GM12891 (cell line): ENCODE data around the gene LEMD2. TPM values are rescaled to one million over a fixed set of nuclear protein-coding genes. Genes with fewer than 3 reads are reported as not detected.
"Not testable (repeated sequence)": the region's sequence is repeated elsewhere in the genome, so short reads cannot be mapped to it uniquely, and the experiment has no call there.

Experiments
- DNase-seq: peaks from one replicate; pipeline ENCODE4 v3.0.0; 2011; ENCODE audit warnings: low spot score; ENCODE audit not compliant: insufficient read length
- FAIRE-seq: peaks from 2 replicates; lab custom pipeline; 2011; peaks lifted over from hg19 to GRCh38; lab: Jason Lieb, UNC
- PAX5 ChIP-seq: IDR thresholded peaks from 2 replicates; pipeline ENCODE4 v1.6.1; 2011; ENCODE audit warnings: low read length, moderate library complexity, mild to moderate bottlenecking; ENCODE audit not compliant: insufficient read depth, severe bottlenecking
- POLR2A ChIP-seq: IDR thresholded peaks from 2 replicates; pipeline ENCODE4 v1.6.1; 2011; ENCODE audit warnings: low read depth, low read length, control low read depth
- POLR2AphosphoS5 ChIP-seq: IDR thresholded peaks from 2 replicates; pipeline ENCODE4 v1.6.1; 2011; ENCODE audit warnings: low read depth, low read length, control low read depth
- POU2F2 ChIP-seq: IDR thresholded peaks from 2 replicates; pipeline ENCODE4 v1.6.1; 2011; ENCODE audit warnings: low read depth, mild to moderate bottlenecking, control low read depth, low read length, moderate library complexity
- SPI1 ChIP-seq: IDR thresholded peaks from 2 replicates; pipeline ENCODE4 v1.6.1; 2011; ENCODE audit warnings: low read depth, low read length, control low read depth
- TAF1 ChIP-seq: IDR thresholded peaks from 2 replicates; pipeline ENCODE4 v1.6.1; 2011; ENCODE audit warnings: low read depth, low read length, control low read depth
- polyA plus RNA-seq: library from polyadenylated mRNA; unstranded; fragments of >200 nt; gene quantifications from one replicate; pipeline ENCODE4 v1.2.1, GENCODE V29; 2012; ENCODE audit warnings: low read depth, missing spikeins, inconsistent platforms; ENCODE audit not compliant: missing spikeins

The LEMD2 gene
- polyA plus RNA-seq = 20.9 TPM

DNA sequence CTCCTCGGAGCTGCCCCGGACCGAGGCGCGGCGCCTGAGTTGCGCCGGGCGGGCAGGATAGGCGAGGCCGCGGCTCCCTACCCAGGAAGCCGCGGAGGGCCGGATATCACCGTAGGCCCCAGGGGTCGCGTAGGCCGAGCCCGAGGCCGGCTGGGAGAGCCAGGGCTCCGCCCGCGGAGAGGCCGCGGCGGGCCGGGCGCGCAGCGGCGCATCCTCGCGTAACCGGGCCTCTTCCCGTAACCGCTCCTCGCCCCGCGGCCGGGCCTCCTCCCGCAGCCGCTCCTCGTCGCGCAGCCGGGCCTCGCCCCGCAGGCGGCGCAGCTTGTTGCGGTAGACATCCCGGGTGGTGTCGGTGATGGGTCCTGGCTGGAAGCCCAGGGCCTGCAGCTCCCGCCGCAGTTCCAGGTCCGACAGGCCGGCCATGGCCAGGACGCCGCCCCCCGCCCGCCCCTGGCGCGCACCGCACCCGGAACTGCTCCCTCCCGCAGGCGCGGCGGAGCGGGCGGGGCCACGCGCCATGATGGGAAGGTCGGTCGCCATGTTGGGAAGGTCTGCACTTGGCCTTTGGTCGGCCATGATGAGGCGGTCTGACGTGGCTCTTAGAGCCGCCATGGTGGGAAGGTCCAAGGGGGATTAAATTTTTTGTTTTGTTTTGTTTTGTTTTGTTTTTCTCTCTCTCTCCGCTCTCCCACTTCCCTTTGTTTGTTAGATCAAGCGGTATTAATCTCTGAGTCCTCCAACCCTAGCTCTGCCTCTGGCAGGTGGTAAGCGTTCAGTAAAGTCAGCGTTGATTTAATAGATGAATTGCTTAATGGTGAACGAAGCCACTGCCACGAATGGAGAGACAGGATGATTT lies at the start of gene LEMD2:
LEMD2 (minus strand) TSS at position 437 of the 856 bp plus-strand sequence; CDS start at position 423, 14 bp downstream.
- FAIRE-seq = peak; percentile 98
- peak; percentile 98 for TF ChIP-seq POLR2AphosphoS5
- TF ChIP-seq POLR2A = peak; percentile 61; the same call in 1 of the 2 replicates
- no peak for TF ChIP-seq PAX5
- peak; percentile 56 for TF ChIP-seq TAF1
- no peak for TF ChIP-seq SPI1
- TF ChIP-seq POU2F2 = no peak

DNA sequence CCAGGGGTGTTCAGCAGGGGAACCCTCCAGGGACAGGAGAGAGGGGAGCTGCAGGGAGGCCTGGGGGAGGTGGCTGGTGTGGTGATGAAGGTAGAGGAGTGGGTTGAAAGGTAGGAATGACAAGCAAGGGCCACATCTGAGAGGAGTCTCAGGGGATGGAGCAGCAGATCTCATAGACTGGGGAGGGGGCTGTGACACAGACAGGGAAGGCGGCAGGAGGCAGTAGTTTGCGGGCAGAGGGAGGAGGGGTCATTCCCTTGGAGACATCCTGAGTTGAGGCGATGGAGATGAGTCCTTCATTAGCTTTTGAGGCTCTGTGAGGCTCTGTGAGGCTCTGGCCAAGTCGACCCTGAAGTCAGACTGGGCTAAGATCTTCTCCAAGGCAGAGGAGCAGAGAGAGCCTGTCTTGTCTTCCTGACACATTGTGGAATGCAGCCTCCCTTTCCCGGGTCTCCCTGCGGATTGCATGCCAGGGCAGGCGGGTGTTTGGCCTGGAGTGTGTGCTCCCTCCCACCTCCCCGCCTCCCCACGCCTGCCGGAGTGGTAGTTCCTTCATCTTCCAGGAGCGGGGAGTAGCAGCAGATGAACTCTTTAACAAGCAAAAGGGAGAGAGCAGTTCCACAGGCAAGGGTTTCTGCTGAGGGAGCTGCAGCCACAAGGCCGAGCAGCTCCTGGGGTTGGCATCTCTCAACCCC lies 49.2 kb upstream of the LEMD2 start:
- FAIRE-seq (no peak), DNase-seq (no peak)
- TF ChIP-seq POU2F2 = no peak

More for the DNA sequence above, at the start of gene LEMD2:
- peak; percentile 94 for DNase-seq

DNA sequence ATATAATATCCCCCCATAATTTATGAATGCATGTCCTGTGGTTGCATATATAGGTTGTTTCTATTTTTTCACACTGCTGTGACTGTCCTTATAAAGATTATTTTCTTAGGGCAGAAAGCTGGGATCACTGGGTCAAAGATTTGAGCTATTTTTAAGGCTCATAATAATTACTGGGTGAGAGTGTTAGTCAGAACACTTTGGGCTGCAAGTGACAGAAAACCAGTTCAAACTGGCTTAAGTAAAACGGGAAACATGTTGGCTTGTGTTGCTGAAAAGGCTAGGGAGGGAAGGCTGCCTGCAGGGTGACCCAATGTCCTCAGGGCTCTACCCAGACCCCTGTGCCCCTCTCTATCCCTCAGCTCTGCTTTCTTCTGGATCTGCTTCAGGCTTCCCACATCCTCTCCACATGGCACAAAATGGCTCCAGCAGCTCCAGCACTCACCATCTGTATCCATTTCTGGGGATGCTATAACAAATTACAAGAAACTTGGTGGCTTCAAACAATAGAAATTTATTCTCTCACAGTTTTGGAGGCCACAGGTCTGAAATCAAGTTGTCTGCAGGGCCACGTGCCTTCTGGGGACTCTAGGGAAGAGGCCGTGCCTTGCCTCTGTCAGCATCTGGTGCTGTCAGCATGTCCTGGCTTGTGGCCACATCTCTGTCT lies 48.0 kb upstream of the LEMD2 start:
- FAIRE-seq (no peak), DNase-seq (no peak)
- TF ChIP-seq POU2F2 (no peak), POLR2AphosphoS5 (no peak), TAF1 (no peak)

DNA sequence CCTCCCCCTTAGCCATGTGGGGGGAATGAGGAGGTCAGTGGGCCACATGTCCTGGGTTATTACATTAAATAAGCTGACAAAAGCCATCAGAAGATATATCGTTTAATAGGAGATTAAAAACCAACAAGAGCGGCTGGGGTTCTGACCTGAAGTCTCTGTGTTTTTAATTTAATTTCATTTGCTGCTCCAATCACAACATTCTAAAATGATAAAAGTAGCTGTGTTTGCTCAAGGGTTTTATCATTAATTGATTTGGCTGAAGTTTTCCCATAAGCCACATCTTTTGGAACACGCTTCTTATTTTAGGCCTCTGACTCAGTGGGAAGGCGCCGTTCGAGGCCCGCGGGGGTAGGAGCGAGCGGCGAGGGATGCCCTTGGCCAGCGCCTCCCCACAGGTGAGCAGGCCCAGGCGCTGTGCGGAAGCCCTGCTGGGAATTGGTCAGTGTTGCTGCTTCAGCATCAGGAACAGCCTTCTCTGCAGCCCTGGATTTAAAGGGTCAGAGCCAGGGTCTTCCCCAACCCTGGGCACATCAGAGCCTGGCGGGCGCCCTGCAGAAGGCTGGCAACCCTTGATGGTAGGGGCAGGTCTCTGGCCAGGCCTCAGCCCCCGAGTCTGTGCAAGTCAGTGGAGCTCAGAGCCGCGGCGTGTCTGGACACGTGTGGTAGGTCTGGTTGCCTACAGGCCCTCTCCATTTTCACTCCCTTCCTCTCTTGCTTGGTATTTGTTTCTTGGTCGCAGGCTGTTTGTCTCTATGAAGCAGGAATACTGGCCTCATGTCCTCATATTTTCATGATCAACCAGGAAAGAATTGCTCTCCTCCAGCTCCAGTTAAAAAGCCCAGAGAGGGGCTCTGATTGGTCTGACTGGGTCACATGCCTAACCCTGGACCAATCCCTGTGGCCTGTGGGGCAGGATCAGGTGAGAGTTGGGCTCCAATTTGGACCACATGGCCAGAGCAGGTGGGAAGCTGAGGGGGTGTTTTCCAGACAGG lies 45.8 kb upstream of the LEMD2 start:
- DNase-seq (no peak), FAIRE-seq (no peak)
- TF ChIP-seq TAF1 = no peak
- TF ChIP-seq PAX5 = no peak
- TF ChIP-seq SPI1 = no peak
- no peak for TF ChIP-seq POU2F2
- no peak for TF ChIP-seq POLR2AphosphoS5
- TF ChIP-seq POLR2A = no peak

DNA sequence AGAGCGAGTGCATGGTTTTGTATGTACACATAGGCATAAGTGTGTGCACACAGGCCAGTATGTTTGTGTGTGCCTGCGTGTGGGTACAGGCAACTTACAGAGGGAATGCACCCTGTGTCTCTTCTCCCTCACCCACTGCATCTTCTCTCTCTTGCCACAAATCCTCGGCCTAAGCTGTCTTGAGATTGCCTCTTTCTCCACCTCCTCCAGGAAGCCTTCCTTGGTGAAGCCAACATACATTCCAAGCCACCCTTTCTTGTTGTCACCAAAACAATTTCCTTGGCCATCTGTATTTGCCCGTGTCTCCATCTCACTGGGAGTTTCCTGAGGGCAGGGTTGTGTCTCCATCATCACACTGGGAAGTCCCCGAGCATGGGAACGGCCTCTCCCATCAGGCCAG lies 44.7 kb upstream of the LEMD2 start:
- no peak for FAIRE-seq
- TF ChIP-seq TAF1 (no peak), POU2F2 (no peak), POLR2A (no peak), SPI1 (no peak), PAX5 (no peak), POLR2AphosphoS5 (no peak)

DNA sequence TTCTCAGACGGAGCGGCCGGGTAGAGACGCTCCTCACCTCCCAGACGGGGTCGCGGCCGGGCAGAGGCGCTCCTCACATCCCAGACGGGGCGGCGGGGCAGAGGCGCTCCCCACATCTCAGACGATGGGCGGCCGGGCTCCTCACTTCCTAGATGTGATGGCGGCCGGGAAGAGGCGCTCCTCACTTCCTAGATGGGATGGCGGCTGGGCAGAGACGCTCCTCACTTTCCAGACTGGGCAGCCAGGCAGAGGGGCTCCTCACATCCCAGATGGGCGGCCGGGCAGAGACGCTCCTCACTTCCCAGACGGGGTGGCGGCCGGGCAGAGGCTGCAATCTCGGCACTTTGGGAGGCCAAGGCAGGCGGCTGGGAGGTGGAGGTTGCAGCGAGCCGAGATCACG lies 43.9 kb upstream of the LEMD2 start:
- not testable (repeated sequence) for FAIRE-seq, DNase-seq

More for the DNA sequence above, 44.7 kb upstream of the LEMD2 start:
- DNase-seq = no peak

DNA sequence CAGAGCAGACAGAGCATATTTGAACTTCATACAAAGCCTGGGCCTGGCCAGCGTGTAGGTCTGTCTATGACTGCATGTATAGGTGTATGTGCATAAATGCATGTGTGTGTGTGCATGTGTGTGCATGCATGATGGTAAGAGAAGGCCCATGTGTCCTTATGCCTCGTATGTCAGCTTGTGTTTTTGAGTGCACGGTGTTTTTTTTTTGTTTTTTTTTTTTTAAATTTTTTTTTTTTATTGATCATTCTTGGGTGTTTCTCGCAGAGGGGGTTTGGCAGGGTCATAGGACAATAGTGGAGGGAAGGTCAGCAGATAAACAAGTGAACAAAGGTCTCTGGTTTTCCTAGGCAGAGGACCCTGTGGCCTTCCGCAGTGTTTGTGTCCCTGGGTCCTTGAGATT lies 42.8 kb upstream of the LEMD2 start:
- not testable (repeated sequence) for DNase-seq, FAIRE-seq

DNA sequence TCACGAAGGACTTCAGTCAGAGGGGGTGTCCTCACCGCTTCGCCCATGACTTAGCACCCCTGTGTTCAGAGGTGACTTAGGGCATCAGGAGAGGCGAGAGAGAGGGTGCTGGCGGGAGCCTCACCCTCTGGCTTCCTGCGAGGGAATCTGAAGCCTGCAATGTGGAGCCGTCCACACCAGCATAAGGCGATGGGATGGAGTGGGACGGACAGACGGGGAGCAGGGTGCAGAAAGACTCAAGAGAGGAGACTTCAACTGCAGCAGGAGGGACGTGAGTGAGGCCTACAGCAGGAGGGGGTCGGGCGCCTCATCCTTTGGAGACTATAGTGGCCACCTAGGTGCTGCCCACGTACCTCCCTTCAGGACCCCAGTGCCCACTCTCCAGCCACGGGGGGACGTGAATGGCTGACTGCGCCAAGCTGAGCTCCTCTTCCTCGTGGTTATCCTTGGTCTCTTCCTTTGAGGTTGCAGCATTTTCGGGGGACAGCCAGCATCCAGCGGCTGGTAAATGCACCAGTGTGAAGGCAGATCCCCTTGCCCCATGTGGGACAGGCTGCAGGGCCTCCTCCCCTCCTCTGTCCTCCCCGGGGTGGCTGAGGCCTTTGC lies 41.8 kb upstream of the LEMD2 start:
- DNase-seq (no peak), FAIRE-seq (no peak)
- TF ChIP-seq POLR2AphosphoS5 = no peak
- TF ChIP-seq PAX5 = no peak
- no peak for TF ChIP-seq SPI1
- TF ChIP-seq POLR2A = no peak
- no peak for TF ChIP-seq TAF1
- TF ChIP-seq POU2F2 = no peak
